NCI-H69 (cell line): ENCODE results near the gene RRP15.

Experiments used
- DNase-seq: peaks from one replicate; lab custom pipeline; 2025; lab: John Stamatoyannopoulos, UW

The RRP15 gene

DNA sequence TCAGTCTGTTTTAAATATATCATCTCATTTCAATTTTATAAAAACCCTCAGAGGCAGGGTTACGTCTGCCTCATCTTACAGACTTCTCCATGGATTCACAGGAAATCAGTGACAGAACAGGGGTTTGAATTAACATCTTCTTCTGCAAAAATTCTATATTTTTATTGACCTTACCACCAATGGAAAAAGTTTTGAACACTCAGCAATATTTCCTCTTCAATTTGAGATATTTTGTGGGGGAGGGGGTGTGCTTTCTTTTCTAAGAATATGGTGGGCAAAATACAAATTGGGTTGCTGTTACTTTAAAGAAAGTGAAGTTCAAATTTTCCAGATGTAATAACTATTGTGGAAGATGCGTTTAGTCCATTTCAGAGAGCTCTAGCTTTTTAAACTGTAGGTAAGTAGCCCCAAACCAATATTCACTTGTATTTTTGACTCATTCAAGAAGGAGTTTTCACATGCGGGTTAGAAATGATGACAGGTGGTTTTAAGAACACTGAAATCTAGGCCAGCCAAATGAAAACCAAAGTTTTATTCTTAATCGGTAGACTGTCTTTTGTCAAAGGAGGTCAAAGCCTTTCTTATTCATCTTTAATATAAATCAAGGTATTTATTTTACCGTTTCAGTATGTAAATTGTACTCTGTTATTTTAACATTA, 77.5 kb downstream of the RRP15 start:
- DNase-seq: no peak

DNA sequence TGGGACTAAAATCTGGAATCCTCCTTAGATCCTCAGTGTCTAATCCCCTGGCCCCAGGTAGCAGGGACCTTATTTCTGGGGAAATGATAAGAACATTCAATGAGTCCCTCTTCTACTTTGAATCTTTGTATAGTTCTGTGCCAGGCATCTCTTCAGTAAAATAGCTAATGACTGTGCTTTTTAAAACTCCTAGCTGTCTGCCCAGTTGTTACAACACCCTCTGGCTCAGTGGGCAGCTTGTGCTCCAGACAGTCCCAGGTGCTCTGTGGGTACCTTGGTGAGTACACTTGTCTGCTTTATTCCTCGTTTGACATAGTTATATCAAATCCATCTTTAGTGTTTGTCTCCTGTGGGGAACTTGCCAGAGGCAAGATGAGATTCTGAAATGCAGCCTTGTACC, 78.0 kb downstream of the RRP15 start:
- DNase-seq: peak; percentile 56

DNA sequence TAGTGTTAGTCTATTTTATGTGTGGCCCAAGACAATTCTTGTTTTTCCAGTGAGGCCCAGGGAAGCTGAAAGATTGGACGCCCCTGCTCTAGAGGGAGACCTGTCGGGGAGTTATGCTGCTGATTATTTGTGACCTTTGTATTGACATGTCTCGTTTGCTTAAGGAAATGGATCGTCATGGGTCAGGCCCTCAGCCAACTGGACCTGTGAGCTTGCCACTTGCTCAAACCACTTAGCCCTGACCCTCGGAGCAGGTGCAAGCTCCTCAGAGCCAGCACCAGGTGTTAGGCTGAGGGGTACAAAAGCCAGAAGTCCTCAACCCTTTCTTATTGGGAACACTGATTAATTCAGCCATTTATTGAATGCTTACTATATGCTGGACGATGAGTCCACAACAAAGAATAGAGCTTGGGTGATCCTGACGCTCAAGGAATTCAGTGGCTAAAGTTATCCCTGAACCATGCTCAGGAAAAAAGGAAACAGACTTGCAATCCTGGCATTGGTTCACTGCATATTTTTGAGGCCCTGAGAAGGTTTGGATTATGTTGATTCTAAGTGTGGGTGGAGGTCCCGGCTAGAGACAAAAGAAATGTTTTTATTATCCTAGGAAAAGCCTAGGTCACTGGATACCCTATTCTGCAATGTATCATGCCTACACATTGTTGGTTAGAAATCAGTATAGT, 79.1 kb downstream of the RRP15 start:
- DNase-seq: peak; percentile 52

DNA sequence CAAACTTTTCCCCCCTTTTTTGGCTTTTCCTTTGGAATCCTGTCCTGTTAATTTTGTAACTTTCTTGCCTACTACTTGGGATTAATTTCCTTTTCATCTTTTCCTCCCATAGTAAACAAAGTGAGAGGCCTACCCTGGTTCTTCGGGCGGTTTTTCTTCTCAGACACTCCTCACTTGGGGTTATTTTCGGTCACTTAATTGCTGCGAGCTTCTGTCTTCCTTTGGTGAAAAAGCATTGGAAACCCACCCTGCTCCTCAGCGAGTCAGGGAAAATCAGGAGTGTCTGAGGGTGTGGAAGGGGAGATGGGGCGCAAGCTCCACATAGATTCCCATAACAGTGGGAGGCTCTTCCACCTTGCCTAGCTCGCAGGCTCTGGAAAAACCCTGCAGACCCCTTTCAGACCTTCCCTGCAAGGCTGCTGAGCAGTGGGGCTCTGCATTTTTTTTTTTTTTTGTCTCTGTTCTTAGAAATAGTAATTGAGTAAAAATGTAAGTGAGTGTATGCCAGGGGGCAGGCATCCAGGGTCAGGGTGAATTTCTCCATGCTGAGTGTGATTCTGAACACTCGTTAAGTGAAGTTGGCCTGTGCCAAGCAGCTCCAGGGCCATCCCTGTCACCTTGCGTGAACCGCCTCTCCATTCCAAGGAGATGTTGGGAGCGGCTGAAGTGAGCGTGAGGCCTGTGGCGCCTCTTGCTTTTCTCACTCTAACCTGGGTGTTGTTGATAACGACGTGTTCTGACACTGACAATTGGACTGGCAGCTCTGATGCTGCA, 80.3 kb downstream of the RRP15 start:
- DNase-seq: peak; percentile 26

DNA sequence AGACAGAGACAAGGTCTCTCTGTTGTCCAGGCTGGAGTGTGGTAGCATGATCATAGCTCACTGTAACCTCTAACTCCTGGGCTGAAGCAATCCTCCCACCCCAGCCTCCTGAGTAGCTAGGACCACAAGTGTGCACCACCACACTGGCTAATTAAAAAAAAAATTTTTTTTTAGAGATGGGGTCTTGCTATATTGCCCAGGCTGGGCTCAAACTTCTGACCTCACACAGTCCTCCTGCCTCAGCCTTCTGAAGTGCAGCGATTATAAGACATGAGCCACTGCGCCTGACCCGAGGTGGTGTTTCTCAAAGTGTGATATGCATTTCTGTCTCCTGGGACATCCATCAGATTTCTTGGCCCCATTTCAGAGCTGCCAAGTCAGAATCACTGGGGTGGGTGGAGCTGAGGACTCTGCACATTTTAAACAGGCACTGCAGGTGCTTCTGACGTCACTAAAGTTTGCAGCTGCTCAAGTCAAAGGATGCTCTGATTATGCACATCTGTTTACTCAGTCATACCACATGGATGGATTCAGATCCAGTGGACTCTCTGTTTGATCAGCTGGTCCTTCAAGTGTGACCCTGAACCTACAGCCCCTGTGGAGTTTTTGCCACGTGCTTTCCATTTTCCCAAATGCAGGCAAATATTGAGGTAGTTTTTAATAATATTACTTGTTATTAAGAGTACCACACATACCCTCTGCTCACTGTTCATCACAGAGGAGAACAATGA, 81.4 kb downstream of the RRP15 start:
- peak; percentile 96 for DNase-seq

DNA sequence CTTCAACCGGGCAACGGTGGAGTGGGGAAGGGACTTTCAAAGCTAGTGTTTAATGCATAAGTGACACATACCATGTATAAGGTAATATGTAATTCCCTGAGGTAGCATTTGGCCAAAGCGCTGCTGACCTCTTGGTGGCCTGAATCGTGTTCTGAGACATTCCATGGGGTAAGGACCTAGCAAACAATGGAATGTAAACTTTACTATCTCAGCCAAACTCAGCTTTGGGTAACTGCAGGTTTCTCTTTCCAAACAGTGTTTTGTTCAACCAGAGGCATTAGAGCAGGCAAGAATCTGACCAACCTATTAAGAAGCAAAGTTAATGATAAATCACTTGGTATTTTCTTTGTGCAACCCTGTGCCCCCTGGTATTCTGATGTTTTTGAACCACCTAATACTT, 82.0 kb downstream of the RRP15 start:
- no peak for DNase-seq

DNA sequence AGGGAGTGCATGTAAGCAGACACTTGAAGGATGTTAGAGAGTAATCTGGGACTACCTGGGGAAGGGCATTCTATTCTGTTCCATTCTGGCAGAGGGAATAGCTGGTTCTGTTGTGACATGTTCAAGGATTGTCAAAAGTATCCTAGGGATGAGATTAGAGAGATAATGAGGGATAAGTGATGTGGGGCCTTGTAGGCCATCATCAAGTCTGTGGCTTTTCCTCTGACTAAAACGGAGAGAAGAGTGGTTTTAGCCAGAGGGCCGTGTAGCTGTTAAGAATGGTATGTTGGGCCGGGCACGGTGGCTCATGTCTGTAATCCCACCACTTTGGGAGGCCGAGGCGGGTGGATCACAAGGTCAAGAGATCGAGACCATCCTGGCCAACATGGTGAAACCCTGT, 83.6 kb downstream of the RRP15 start:
- no peak for DNase-seq

DNA sequence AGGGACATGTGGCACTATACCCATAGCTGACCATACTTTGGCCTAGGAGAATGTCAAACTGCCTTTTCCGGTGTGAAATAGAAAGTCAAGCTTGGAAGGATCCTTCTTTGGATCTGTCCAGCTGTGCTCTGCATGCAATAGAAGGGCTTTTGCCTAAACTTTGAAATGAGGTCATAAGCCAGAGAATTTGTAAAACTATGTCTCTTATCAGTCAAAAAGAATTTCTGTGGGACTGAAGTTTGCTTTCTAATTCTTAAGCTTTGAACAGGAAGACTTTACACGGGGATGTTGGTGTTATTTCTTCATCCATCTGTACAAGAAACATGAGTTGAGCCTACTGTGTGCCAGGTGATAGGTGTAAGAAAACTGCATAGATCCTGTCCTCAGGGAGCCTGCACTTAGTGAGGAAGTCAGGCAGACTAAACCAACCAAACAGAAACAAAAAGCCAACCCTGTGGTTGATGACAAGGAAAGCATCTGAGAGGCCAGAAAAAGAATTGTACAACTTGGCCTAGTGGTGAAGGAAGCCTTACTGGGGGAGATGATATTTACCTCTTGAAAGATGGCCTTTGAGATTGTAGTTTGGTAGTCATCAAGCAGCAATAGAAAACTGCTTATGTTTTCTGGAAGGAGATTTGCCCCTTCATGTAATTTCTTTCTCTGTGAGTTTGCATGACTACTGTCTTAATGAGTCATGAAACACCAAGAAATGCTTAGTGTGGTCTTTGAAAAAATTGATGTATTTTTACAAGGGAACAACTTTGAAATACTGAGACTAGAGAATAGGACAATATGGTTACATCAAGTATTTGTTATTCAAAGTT, 84.8 kb downstream of the RRP15 start:
- DNase-seq: no peak

DNA sequence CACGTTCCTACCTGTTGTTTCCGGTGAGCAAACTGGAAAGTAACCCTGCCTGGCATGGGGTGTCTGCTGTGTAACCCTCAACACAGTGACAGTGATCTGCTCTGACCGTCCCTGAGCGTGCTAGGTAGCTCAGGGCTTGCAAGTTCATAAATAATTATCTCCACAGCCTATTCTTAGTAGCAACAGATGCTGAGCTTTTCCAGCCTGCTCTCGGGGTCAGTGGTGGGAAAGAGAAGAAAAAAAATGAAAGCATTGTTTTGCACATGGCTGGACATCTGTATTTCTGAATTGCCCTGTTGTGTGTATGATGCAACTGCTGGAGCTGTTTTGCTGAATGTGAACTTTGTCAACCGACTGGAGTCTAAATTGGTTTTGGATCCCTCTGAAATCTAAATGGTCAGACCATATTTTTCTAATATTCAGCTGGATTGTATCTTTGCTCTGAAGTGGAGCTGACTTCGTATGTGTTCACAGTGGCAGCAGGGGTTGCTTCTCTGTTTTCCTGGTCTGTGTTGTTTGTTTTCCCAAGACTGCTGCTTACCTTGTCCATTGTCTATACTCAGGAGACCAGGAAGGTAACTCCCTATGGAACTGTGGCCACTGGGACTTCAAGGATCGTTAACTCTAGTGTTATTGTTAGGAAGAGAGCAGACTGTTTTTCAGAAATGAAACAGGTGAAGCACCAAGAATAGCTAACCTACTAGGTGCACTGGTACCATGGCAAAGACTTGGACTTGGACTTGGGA, 87.0 kb downstream of the RRP15 start:
- DNase-seq: peak; percentile 94

DNA sequence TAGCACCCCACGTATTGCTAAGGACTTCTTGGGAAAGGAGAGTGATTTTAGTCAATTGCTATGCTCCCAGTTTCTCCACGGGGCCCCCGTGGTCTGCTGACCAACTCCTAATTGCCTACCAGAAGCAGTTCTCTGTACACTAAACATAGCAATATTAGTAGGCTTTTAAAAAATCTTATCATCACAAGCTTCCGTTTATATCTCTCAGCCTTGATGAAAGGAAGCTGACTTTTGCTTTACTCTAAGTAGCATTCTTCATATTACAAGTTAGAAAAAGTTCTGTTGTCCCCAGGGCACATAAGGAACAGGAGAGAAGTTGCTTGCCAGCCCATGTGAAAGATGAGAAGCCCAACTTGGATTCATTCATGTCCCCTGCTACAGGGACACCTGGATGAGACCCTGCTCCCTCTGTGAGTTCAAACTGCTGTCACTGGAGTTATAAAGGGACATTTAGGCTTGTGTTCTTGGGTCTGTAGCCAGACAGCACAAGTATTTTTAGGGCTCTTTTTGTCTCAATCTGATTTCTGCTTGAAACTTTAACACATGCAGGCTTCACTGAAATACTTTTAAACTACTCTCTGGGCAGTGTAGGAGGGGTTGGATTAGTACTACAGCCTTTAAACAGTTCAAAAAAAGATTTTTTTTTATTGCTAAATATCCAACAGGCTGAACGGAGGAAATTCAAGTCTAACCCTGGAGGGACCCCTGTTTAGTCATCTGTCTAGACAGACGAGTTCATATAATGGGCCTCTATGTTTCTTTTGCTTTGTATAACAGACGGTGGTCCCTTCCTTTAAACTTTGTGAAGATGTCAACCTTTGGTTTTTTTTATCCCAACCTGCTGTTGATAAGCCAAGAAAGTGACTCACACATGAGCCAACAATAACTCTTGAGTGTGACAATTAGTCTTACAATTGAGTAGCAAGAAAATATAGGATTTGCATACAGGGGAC, 89.6 kb downstream of the RRP15 start:
- DNase-seq: peak; percentile 38

DNA sequence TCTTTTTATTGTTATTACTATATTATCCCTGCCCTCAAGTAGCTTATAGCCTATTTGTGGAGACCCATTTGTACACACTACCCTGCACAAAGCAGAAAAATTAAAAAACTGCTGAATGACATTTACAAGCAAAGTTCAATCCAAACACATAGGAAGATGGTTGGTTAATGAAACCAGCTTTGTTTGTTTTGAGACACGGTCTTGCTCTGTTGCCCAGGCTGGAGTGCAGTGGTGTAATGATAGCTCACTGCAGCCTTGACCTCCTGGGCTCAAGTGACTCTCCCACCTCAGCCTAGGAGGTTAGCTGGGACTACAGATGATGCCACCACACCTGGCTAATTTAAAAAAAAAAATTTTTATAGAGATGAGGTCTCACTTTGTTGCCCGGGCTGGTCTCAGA, 91.6 kb downstream of the RRP15 start:
- DNase-seq: no peak

DNA sequence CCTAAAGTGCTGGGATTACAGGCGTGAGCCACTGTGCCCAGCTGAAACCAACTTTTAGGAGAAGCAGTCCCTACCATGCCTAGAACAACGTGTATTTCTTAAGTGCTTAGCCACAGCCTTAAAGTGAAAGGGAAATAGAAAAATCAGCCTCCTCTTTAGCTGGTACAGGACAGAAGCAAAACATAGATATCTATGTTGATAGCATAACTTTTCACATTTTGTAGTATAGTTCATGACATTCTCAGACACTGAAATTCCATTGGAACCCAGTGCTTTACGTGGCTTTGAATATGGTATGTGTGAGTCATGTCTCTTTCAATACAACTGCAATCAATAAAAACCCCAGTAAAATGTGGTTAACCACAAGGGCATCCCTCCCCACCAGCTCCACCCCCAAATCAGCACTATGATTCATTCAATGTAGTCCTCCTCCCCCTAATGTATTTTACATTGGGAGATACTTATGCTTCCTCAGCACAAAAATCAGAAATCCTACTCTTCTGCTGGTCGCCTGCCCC, 92.1 kb downstream of the RRP15 start:
- DNase-seq: no peak

DNA sequence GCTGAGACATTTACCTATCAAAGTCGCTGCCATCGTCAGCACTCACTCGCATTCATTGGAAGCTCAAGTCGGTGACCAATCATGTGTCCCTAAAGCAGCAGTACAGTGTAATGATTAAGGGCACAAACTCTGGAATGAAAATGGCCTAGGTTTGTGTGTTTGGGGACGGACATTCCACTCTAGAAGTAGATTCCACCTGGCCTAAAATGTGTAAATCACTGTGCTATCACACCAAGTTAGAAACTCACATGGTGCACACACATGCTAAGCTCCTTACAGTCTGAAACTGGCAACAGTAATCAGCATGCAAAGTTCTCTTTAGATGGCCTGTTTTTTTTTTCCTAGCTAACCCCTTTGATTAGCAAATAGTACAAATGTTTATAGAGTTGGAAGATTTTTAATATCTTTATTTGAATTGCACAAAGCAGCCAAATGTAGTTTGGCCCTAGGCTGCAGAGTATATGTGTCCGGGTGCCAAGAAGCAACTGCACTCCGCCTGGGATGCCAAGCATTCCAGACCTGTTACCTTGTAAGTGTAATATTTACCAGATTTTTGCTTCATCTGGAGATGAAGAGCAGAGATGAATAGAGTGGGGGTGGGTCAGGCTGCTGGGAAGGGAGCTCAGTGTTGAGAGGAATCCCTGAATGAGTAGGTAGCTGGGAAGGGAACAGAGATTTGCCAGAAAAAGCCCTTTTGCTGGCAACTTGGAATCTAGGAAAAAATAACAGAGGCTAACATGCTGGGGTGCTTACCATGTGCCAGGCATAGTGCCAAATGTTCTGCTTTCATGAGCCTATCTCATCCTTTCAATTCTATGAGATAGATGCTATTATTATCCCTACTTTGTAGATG, 95.3 kb downstream of the RRP15 start:
- DNase-seq: peak; percentile 64

DNA sequence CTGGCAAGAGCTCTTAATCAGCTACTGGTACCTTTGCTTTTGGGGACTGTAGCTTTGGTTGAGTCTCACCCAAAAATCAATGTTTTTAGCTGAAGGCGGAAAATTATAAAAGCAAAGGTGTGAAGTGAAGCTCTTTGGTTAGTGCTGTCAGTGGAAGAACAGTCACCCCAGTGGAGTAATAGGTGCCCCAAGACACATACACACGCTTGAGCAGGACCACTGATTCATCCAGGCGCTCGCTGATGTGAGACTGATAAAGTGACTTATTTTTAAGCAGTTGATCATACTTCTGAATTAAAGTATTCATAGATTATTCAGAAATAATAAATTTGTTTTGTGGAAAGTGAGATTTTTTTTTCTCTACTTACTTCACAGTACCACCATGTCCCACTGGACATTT, 97.2 kb downstream of the RRP15 start:
- no peak for DNase-seq

DNA sequence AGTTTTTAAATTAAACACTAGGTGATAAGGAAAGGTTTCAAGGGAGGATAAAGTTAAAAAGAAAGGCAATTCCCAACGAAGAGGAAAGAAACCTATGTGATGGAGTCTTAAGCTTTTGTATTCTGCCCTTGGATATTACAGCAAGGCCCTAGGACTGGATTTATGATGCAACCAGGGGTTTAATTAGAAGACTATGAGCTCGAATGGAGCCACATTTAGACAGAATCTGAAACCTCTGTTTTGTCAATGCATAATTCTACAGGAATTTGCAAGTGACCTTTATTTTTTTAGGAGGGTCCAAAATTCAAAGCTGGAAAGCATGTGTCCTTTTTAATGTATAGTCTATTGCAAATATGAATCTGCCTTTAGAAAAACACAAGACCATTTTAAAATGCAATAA, 98.0 kb downstream of the RRP15 start:
- peak; percentile 72 for DNase-seq

DNA sequence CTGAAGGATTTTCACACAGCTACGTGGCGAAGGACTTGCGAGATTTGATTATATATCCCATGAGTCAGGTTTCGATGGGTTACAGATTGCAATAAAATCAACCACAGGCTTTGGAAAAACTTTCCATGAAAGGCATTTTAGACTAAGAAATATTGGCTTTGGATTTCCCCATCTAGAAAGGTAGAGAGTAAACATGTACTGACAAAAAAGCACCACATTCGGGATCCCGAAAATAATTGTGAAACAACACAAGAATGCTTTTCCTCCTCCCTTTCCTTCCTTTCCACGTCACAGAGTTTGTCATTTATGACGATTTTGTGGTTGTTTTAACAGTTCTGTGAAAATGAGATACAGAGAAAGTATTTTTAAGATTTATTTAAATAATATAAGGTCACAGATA, 98.6 kb downstream of the RRP15 start:
- no peak for DNase-seq

DNA sequence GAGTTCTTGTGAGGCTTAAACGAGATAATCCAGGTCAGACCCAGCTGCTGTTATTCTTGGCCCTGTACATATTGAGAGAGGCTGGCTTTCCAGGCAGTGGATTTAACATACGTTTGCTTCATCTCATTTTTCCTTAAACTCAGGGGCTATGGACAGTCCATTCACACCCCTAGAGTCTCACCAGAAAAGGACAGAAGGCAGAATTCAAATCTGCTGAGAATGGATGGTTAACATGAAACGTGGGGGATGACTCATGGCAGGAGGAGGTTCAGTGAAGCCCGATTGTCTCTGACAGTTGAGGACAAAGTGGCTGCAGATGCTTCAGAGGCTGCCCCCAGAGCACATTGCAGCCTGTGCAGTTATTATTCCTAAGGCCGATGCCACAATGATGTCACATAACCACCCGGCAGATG, 99.5 kb downstream of the RRP15 start:
- peak; percentile 97 for DNase-seq
